HepG2 (cell line): Measurements from ENCODE around the gene PLPP7. TPM values are rescaled to one million over a fixed set of nuclear protein-coding genes. Genes with fewer than 3 reads are reported as not detected.

ENCODE experiments used
- ATAC-seq: fragments of 200-7000 bp; cut with Tn5 transposase; 3 replicates; pipeline ENCODE4 v1.9.1; 2020; ENCODE audit warnings: mild to moderate bottlenecking, moderate library complexity
- BruUV-seq: library from RNA; stranded (reverse); fragments of 400-500 nt; replicated peaks from 2 replicates; lab custom pipeline; 2021; lab: Mats Ljungman, UMichigan
- CTCF ChIA-PET: fragments of 300-600 bp; formaldehyde crosslinking; extraction: SDS; loops from one replicate; lab custom pipeline; 2021; ENCODE audit warnings: low total read pairs, inconsistent platforms, low intra/inter-chr PET ratio; lab: Yijun Ruan, JAX
- POLR2A ChIA-PET: fragments of 350-600 bp; sonication (Branson Sonifier 250); formaldehyde crosslinking; loops from one replicate; lab custom pipeline; 2020; ENCODE audit warnings: antibody characterized with exemption, inconsistent platforms; lab: Yijun Ruan, JAX
- DNase-seq: peaks from one replicate; pipeline ENCODE4 v3.0.0-alpha.2; 2015; ENCODE audit warnings: low spot score
- FAIRE-seq: peaks from 3 replicates; lab custom pipeline; 2011; peaks lifted over from hg19 to GRCh38; lab: Jason Lieb, UNC
- H2AFZ ChIP-seq: one replicate; pipeline ENCODE4 v1.6.1; 2011; ENCODE audit warnings: low read length, inconsistent platforms
- H3K27ac ChIP-seq: fragments of 300-600 bp; 3 replicates; pipeline ENCODE4 v1.8.0; 2011; ENCODE audit warnings: mixed run types, mild to moderate bottlenecking, mixed read lengths, low read length, inconsistent platforms; ENCODE audit not compliant: insufficient read depth; ENCODE audit errors: extremely low read length
- H3K27me3 ChIP-seq, 2 experiments: fragments of 200-600 bp in 1 of 2; 2 replicates in 1 of 2; 3 replicates in 1 of 2; pipeline versions ENCODE4 v1.6.0 to v1.8.0; 2011; ENCODE audit warnings: low read length in 2 of 2, mild to moderate bottlenecking in 2 of 2, moderate library complexity in 2 of 2, inconsistent platforms in 1 of 2; ENCODE audit not compliant: insufficient read depth in 2 of 2, control insufficient read depth in 1 of 2
- H3K36me3 ChIP-seq, 2 experiments: fragments of 200-600 bp in 1 of 2; replicated peaks in 1 of 2; 2 replicates in 1 of 2; 3 replicates in 1 of 2; pipeline versions ENCODE4 v1.5.1 to v1.8.0; 2011; ENCODE audit warnings: low read length in 2 of 2, inconsistent platforms in 1 of 2; ENCODE audit not compliant: insufficient read depth in 2 of 2, control insufficient read depth in 1 of 2
- H3K4me1 ChIP-seq: 2 replicates; pipeline ENCODE4 v1.5.1; 2012; ENCODE audit warnings: low read length, inconsistent platforms; ENCODE audit not compliant: insufficient read depth
- H3K4me2 ChIP-seq: 2 replicates; pipeline ENCODE4 v1.6.0; 2011; ENCODE audit warnings: low read depth, low read length, inconsistent platforms
- H3K4me3 ChIP-seq, 3 experiments: fragments of 200-600 bp in 1 of 3; sonication (generic), shearing (Covaris generic) in 1 of 3; replicated peaks in 1 of 3; 2 replicates each; pipeline ENCODE4 v1.5.1; 2011 to 2016; ENCODE audit warnings: low read length in 3 of 3, inconsistent platforms in 2 of 3, low read depth in 2 of 3, mild to moderate bottlenecking in 2 of 3, control low read depth in 1 of 3, mixed read lengths in 1 of 3; ENCODE audit not compliant: insufficient read depth in 1 of 3
- H3K79me2 ChIP-seq: one replicate; pipeline ENCODE4 v1.6.1; 2011; ENCODE audit warnings: low read length, inconsistent platforms; ENCODE audit not compliant: insufficient read depth
- H3K9ac ChIP-seq: 2 replicates; pipeline ENCODE4 v1.6.0; 2011; ENCODE audit warnings: mild to moderate bottlenecking, low read depth, low read length, inconsistent platforms; ENCODE audit not compliant: insufficient read depth
- H3K9me3 ChIP-seq: 2 replicates; pipeline ENCODE4 v1.5.1; 2012; ENCODE audit warnings: mild to moderate bottlenecking, low read length
- H4K20me1 ChIP-seq: 2 replicates; pipeline ENCODE4 v1.6.0; 2011; ENCODE audit warnings: inconsistent platforms, mild to moderate bottlenecking, low read length, moderate library complexity; ENCODE audit not compliant: insufficient read depth
- CREB1 ChIP-seq, 2 experiments: fragments of 450-650 bp in 1 of 2; IDR thresholded peaks; 2 replicates each; pipeline ENCODE4 v1.6.1; 2016 to 2017; ENCODE audit warnings: control low read depth in 1 of 2, mild to moderate bottlenecking in 1 of 2, missing compliant biosample characterization in 1 of 2, missing genetic modification characterization in 1 of 2
- MLLT10 ChIP-seq: sonication (generic); formaldehyde crosslinking; IDR thresholded peaks from 2 replicates; pipeline ENCODE4 v1.4.0; 2020; ENCODE audit warnings: missing genetic modification reagents
- MZF1 ChIP-seq: sonication (generic); formaldehyde crosslinking; IDR thresholded peaks from 2 replicates; pipeline ENCODE4 v1.8.1; 2023; ENCODE audit warnings: mild to moderate bottlenecking, missing genetic modification reagents, borderline replicate concordance
- ZMYM3 ChIP-seq: sonication (generic); formaldehyde crosslinking; IDR thresholded peaks from 2 replicates; pipeline ENCODE4 v1.5.1; 2020; ENCODE audit warnings: mild to moderate bottlenecking, missing genetic modification reagents
- ZNF781 ChIP-seq: sonication (generic); formaldehyde crosslinking; IDR thresholded peaks from 2 replicates; pipeline ENCODE4 v1.5.1; 2020; ENCODE audit warnings: borderline replicate concordance, mild to moderate bottlenecking, missing genetic modification reagents; ENCODE audit errors: not compliant biosample characterization
- WGBS: methylation state at CpG from one replicate; pipeline ENCODE4 v1.1.6; 2017; ENCODE audit warnings: low lambda C conversion rate; 5-methylcytosine and 5-hydroxymethylcytosine counted together
- in situ Hi-C: cut with HindIII; loops from 2 replicates; pipeline ENCODE4 v1.10.0; 2017; ENCODE audit warnings: low pct_unique_long_range_greater_than_20kb; ENCODE audit not compliant: extremely low pct_ligation_motif_present
- intact Hi-C: fragments of 100-400 bp; cut with micrococcal nuclease; formaldehyde crosslinking; loops from one replicate; pipeline ENCODE4 v1.10.0; 2022; ENCODE audit not compliant: unreplicated experiment
- polyA plus RNA-seq, 8 experiments: library from polyadenylated mRNA; depleted of rRNA in 3 of 8; stranded (reverse) in 7 of 8; unstranded in 1 of 8; fragments of >200 nt; fragmentation: Illumina TruSeq in 4 of 8; extraction: Trizol in 4 of 8; gene quantifications; 2 replicates each; pipeline versions ENCODE4 v1.2.1 to v1.2.3, GENCODE V29; 2011 to 2016; ENCODE audit warnings: low read depth in 4 of 8, missing spikeins in 1 of 8, mixed read lengths in 1 of 8; ENCODE audit not compliant: insufficient read depth in 1 of 8
- total RNA-seq, 5 experiments: library from RNA; depleted of rRNA; stranded (reverse); fragments of >200 nt; fragmentation: Illumina TruSeq; extraction: Trizol; gene quantifications; 2 replicates each; pipeline ENCODE4 v1.2.3, GENCODE V29; 2016; ENCODE audit warnings: low read depth in 1 of 5
- TF ChIP-seq, protein P1 (sequence below): IDR thresholded peaks from 2 replicates; pipeline ENCODE4 v1.6.1; 2016; ENCODE audit warnings: low read depth, missing genetic modification reagents, missing compliant biosample characterization
- TF ChIP-seq, protein P2 (sequence below): sonication (generic); formaldehyde crosslinking; IDR thresholded peaks from 2 replicates; pipeline ENCODE4; 2020; ENCODE audit warnings: missing genetic modification reagents, mild to moderate bottlenecking, borderline replicate concordance

Gene PLPP7
- total and polyA plus RNA-seq, 2 of the 13 experiments (the other 11 are each of a cell fraction or from before 2014, with no cell fraction given) = 0.33 to 1.2 TPM

DNA sequence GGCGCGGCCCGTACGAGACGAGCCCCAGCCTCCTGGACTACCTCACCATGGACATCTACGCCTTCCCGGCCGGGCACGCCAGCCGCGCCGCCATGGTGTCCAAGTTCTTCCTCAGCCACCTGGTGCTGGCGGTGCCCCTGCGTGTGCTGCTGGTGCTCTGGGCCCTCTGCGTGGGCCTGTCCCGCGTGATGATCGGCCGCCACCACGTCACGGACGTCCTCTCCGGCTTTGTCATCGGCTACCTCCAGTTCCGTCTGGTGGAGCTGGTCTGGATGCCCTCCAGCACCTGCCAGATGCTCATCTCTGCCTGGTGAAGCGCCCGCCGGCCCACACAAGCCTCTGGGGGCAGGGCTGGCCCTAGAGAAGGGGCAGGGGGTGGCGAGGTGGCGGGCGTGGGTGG, 18.5 kb downstream of the PLPP7 start:
- no TSS peak for BruUV-seq

GRCh38 chr9:131308452-131308851, 18.9 kb downstream of the PLPP7 start:
- Histone ChIP-seq H3K9ac (no peak overlapping the region), H3K4me1 (peaks cover 13% of the 10 kb centered on the region), H2AFZ (no peak overlapping the region), H3K4me2 (no peak overlapping the region), H3K4me3 (no peak overlapping the region), H3K79me2 (no peaks in the 10 kb centered on the region), H4K20me1 (no peaks in the 10 kb centered on the region), H3K27ac (no peak overlapping the region), H3K36me3 (no peaks in the 10 kb centered on the region), H3K27me3 (peaks cover 7 to 60% of the 10 kb centered on the region in 2 experiments; a peak in 4 of 5 replicates), H3K9me3 (no peaks in the 10 kb centered on the region)
- in situ Hi-C loops (no loop called here), intact Hi-C loops (no loop called here)
- FAIRE-seq (no peak), ATAC-seq (no peak), DNase-seq (no peak)
- POLR2A ChIA-PET = no interaction called here
- no TSS peak for BruUV-seq
- WGBS = 45% methylated on average over 5 of the region's 11 CpGs
- CTCF ChIA-PET = no interaction called here
- TF ChIP-seq MZF1 (CRISPR knock-in tag) (no peak), ZMYM3 (CRISPR knock-in tag) (no peak), ZNF781 (CRISPR knock-in tag) (no peak), MLLT10 (no peak)
- TF ChIP-seq, protein P1, sequence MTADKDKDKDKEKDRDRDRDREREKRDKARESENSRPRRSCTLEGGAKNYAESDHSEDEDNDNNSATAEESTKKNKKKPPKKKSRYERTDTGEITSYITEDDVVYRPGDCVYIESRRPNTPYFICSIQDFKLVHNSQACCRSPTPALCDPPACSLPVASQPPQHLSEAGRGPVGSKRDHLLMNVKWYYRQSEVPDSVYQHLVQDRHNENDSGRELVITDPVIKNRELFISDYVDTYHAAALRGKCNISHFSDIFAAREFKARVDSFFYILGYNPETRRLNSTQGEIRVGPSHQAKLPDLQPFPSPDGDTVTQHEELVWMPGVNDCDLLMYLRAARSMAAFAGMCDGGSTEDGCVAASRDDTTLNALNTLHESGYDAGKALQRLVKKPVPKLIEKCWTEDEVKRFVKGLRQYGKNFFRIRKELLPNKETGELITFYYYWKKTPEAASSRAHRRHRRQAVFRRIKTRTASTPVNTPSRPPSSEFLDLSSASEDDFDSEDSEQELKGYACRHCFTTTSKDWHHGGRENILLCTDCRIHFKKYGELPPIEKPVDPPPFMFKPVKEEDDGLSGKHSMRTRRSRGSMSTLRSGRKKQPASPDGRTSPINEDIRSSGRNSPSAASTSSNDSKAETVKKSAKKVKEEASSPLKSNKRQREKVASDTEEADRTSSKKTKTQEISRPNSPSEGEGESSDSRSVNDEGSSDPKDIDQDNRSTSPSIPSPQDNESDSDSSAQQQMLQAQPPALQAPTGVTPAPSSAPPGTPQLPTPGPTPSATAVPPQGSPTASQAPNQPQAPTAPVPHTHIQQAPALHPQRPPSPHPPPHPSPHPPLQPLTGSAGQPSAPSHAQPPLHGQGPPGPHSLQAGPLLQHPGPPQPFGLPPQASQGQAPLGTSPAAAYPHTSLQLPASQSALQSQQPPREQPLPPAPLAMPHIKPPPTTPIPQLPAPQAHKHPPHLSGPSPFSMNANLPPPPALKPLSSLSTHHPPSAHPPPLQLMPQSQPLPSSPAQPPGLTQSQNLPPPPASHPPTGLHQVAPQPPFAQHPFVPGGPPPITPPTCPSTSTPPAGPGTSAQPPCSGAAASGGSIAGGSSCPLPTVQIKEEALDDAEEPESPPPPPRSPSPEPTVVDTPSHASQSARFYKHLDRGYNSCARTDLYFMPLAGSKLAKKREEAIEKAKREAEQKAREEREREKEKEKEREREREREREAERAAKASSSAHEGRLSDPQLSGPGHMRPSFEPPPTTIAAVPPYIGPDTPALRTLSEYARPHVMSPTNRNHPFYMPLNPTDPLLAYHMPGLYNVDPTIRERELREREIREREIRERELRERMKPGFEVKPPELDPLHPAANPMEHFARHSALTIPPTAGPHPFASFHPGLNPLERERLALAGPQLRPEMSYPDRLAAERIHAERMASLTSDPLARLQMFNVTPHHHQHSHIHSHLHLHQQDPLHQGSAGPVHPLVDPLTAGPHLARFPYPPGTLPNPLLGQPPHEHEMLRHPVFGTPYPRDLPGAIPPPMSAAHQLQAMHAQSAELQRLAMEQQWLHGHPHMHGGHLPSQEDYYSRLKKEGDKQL (CRISPR knock-in tag) = no peak

More for the DNA sequence above, 18.5 kb downstream of the PLPP7 start:
- Histone ChIP-seq H3K36me3 (no peaks in the 10 kb centered on the region), H3K9me3 (no peaks in the 10 kb centered on the region), H3K4me3 (no peak overlapping the region), H4K20me1 (no peaks in the 10 kb centered on the region), H2AFZ (no peak overlapping the region), H3K4me1 (peaks cover 13% of the 10 kb centered on the region), H3K79me2 (no peaks in the 10 kb centered on the region), H3K4me2 (no peak overlapping the region), H3K27me3 (peaks cover 7 to 58% of the 10 kb centered on the region in 2 experiments; a peak in 4 of 5 replicates), H3K9ac (no peak overlapping the region), H3K27ac (no peak overlapping the region)
- intact Hi-C loops (no loop called here), in situ Hi-C loops (no loop called here)
- CTCF ChIA-PET = no interaction called here
- POLR2A ChIA-PET = no interaction called here
- TF ChIP-seq CREB1 (IDR thresholded peaks at IDR 0.05) (peak; percentile 53; the same call in 1 of the 2 replicates), CREB1 (CRISPR knock-in tag; IDR thresholded peaks at IDR 0.05) (no peak), MZF1 (CRISPR knock-in tag) (no peak)
- TF ChIP-seq, protein P2, sequence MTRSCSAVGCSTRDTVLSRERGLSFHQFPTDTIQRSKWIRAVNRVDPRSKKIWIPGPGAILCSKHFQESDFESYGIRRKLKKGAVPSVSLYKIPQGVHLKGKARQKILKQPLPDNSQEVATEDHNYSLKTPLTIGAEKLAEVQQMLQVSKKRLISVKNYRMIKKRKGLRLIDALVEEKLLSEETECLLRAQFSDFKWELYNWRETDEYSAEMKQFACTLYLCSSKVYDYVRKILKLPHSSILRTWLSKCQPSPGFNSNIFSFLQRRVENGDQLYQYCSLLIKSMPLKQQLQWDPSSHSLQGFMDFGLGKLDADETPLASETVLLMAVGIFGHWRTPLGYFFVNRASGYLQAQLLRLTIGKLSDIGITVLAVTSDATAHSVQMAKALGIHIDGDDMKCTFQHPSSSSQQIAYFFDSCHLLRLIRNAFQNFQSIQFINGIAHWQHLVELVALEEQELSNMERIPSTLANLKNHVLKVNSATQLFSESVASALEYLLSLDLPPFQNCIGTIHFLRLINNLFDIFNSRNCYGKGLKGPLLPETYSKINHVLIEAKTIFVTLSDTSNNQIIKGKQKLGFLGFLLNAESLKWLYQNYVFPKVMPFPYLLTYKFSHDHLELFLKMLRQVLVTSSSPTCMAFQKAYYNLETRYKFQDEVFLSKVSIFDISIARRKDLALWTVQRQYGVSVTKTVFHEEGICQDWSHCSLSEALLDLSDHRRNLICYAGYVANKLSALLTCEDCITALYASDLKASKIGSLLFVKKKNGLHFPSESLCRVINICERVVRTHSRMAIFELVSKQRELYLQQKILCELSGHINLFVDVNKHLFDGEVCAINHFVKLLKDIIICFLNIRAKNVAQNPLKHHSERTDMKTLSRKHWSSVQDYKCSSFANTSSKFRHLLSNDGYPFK = no peak
- FAIRE-seq = no peak
- ATAC-seq = no peak
- no CpG with 5 or more reads among the region's 31 CpGs for WGBS
- DNase-seq = no peak
